WTC11 (cell line): ENCODE results near the gene KNDC1. TPM values are rescaled to one million over a fixed set of nuclear protein-coding genes. Genes with fewer than 3 reads are reported as not detected.

Source experiments
- ATAC-seq: fragments of 200-7000 bp; cut with Tn5 transposase; 2 replicates; pipeline ENCODE4 v1.10.0; 2021; ENCODE audit warnings: mild to moderate bottlenecking, moderate library complexity
- CTCF ChIA-PET: fragments of 300-600 bp; sonication (Branson Sonifier 250); formaldehyde crosslinking; loops from one replicate; lab custom pipeline; 2021; ENCODE audit warnings: antibody characterized with exemption; lab: Charles Lee
- POLR2A ChIA-PET: fragments of 350-600 bp; sonication (Branson Sonifier 250); formaldehyde crosslinking; loops from one replicate; lab custom pipeline; 2021; ENCODE audit warnings: antibody characterized with exemption; lab: Charles Lee
- DNase-seq: peaks from one replicate; pipeline ENCODE4 v3.0.0; 2021; ENCODE audit warnings: low spot score
- H3K27ac Mint-ChIP-seq: 2 replicates; pipeline ENCODE4 v1.8.0; 2021; ENCODE audit warnings: mixed read lengths
- H3K27me3 Mint-ChIP-seq: 2 replicates; pipeline ENCODE4 v1.8.0; 2021; ENCODE audit warnings: low read depth, mild to moderate bottlenecking, moderate library complexity, mixed read lengths
- H3K36me3 Mint-ChIP-seq: 2 replicates; pipeline ENCODE4 v1.8.0; 2021; ENCODE audit warnings: mixed read lengths
- H3K4me1 Mint-ChIP-seq: 2 replicates; pipeline ENCODE4 v1.8.0; 2022; ENCODE audit warnings: mixed read lengths
- H3K4me3 Mint-ChIP-seq: 2 replicates; pipeline ENCODE4 v1.8.0; 2021; ENCODE audit warnings: mild to moderate bottlenecking, moderate library complexity, mixed read lengths
- H3K9me3 Mint-ChIP-seq: 2 replicates; pipeline ENCODE4 v1.8.0; 2021; ENCODE audit warnings: mixed read lengths
- AFF4 ChIP-seq: sonication (generic); formaldehyde crosslinking; IDR thresholded peaks from 2 replicates; pipeline ENCODE4 v1.8.1; 2023; ENCODE audit warnings: mild to moderate bottlenecking, missing genetic modification reagents, borderline replicate concordance
- E2F1 ChIP-seq: sonication (generic); formaldehyde crosslinking; IDR thresholded peaks from 2 replicates; pipeline ENCODE4 v1.8.0; 2022; ENCODE audit warnings: mild to moderate bottlenecking, missing genetic modification reagents
- FOXP4 ChIP-seq: sonication (generic); formaldehyde crosslinking; IDR thresholded peaks from 2 replicates; pipeline ENCODE4 v1.8.0; 2022; ENCODE audit warnings: mild to moderate bottlenecking, missing genetic modification reagents
- SP1 ChIP-seq: sonication (generic); formaldehyde crosslinking; conservative IDR thresholded peaks from 2 replicates; pipeline ENCODE4 v1.8.1; 2022; ENCODE audit warnings: missing genetic modification reagents
- ZBTB21 ChIP-seq: sonication (generic); formaldehyde crosslinking; IDR thresholded peaks from 2 replicates; pipeline ENCODE4 v1.8.1; 2023; ENCODE audit warnings: mild to moderate bottlenecking, missing genetic modification reagents, borderline replicate concordance
- ZNF416 ChIP-seq: fragments of 250-450 bp; sonication (Bioruptor Pico); IDR thresholded peaks from 2 replicates; pipeline ENCODE4 v1.9.0; 2021; ENCODE audit warnings: mild to moderate bottlenecking, inconsistent platforms
- ZSCAN18 ChIP-seq: fragments of 250-450 bp; sonication (Bioruptor Pico); IDR thresholded peaks from 2 replicates; pipeline ENCODE4 v2.1.2; 2022; ENCODE audit warnings: mild to moderate bottlenecking, moderate library complexity
- total RNA-seq: library from RNA; stranded (reverse); gene quantifications from 3 replicates; pipeline ENCODE4 v1.2.3, GENCODE V29; 2021
- TF ChIP-seq, protein P1 (sequence below): sonication (generic); formaldehyde crosslinking; IDR thresholded peaks from 2 replicates; pipeline ENCODE4 v1.8.1; 2022; ENCODE audit warnings: low read depth, mild to moderate bottlenecking, moderate library complexity, missing genetic modification reagents, borderline replicate concordance

Gene KNDC1
- total RNA-seq, 1 experiment from 2014 or later: 26.6 TPM

DNA sequence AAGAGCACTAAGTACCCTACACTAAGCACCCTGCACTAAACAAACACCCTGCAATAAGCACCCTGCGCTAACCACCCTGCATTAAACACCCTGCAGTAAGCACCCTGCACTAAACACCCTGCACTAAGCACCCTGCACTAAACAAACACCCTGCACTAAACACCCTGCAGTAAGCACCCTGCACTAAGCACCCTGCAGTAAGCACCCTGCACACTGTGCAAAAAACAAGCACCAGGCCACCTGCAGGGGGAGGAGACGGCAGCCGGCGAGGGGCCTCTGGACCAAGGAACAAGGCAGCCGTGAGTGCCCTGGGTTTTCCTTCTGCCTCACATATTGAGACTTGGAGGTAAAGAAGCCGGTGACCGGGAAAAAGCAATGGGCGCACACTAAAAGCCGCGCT is 30.2 kb downstream of the KNDC1 start:
- no peak overlapping the region for H3K4me3 Mint-ChIP-seq
- POLR2A ChIA-PET: interaction anchor here (0.6 kb wide), 1 partner anchor 28 kb away, joined by 3 read pairs; no protein-coding TSS in a partner anchor

More for the DNA sequence above, 30.2 kb downstream of the KNDC1 start:
- no peak for DNase-seq
- TF ChIP-seq ZNF416: no peak
- no peak for TF ChIP-seq FOXP4 (CRISPR knock-in tag)
- no peak for TF ChIP-seq E2F1
- no peak for TF ChIP-seq ZSCAN18
- TF ChIP-seq, protein P1, sequence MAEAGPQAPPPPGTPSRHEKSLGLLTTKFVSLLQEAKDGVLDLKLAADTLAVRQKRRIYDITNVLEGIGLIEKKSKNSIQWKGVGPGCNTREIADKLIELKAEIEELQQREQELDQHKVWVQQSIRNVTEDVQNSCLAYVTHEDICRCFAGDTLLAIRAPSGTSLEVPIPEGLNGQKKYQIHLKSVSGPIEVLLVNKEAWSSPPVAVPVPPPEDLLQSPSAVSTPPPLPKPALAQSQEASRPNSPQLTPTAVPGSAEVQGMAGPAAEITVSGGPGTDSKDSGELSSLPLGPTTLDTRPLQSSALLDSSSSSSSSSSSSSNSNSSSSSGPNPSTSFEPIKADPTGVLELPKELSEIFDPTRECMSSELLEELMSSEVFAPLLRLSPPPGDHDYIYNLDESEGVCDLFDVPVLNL (CRISPR knock-in tag): no peak
- no peak for TF ChIP-seq AFF4 (CRISPR knock-in tag)
- no peak for TF ChIP-seq ZBTB21 (CRISPR knock-in tag)
- TF ChIP-seq SP1 (CRISPR knock-in tag): no peak
- peaks cover 28% of the 10 kb centered on the region for H3K9me3 Mint-ChIP-seq
- H3K27ac Mint-ChIP-seq: no peak overlapping the region
- CTCF ChIA-PET: no interaction called here
- no peak for ATAC-seq
- peaks cover 12% of the 10 kb centered on the region for H3K27me3 Mint-ChIP-seq
- peaks cover 30% of the 10 kb centered on the region for H3K36me3 Mint-ChIP-seq
- no peaks in the 10 kb centered on the region for H3K4me1 Mint-ChIP-seq
